ENCODE results near the gene KRTAP1-3. TPM values are rescaled to one million over a fixed set of nuclear protein-coding genes. Genes with fewer than 3 reads are reported as not detected.

Gene KRTAP1-3
- total and polyA plus RNA-seq, 2 donors (not counting 1 experiment from before 2014, with no cell fraction given) = not detected

DNA sequence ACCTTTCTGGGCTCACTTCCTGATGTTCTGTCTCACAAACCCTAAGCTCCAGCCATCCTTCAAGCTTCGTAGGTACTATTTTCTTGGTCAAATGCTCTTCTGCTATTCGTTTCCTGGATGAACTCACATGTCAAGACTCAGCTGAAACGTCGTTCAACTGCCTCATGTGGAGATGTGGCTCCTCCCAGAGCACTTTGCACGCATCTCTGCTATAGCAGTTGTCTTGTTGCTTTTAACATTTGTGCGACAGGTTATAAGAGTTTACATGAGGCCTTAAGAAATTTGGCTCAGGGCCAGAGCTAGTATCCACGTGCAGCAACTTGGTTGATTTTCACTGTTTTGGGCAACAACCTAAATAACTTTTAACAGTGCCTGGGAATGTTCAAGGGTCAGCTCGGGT lies 47.8 kb downstream of the KRTAP1-3 start:
- ChIA-PET POLR2A (no interaction called here), CTCF (no interaction called here)
- TF ChIP-seq, protein P1, sequence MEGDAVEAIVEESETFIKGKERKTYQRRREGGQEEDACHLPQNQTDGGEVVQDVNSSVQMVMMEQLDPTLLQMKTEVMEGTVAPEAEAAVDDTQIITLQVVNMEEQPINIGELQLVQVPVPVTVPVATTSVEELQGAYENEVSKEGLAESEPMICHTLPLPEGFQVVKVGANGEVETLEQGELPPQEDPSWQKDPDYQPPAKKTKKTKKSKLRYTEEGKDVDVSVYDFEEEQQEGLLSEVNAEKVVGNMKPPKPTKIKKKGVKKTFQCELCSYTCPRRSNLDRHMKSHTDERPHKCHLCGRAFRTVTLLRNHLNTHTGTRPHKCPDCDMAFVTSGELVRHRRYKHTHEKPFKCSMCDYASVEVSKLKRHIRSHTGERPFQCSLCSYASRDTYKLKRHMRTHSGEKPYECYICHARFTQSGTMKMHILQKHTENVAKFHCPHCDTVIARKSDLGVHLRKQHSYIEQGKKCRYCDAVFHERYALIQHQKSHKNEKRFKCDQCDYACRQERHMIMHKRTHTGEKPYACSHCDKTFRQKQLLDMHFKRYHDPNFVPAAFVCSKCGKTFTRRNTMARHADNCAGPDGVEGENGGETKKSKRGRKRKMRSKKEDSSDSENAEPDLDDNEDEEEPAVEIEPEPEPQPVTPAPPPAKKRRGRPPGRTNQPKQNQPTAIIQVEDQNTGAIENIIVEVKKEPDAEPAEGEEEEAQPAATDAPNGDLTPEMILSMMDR (IDR thresholded peaks at IDR 0.05) = no peak
- no peak for TF ChIP-seq EZH2 (IDR thresholded peaks at IDR 0.05; ENCODE audit: borderline replicate concordance, insufficient read depth, low read depth, low read length, poor library complexity, severe bottlenecking)
- DNase-seq (no peak), ATAC-seq (ENCODE audit: low read depth) (no peak)
- Mint-ChIP-seq H3K4me1 (no peaks in the 10 kb centered on the region), H3K4me3 (no peak overlapping the region), H3K27me3 (peaks cover 45% of the 10 kb centered on the region), H3K27ac (no peak overlapping the region), H3K9me3 (ENCODE audit: insufficient read depth) (no peaks in the 10 kb centered on the region)
- Histone ChIP-seq H3K27me3 (replicated peaks in 1 of 4; ENCODE audit: control extremely low read depth in 1 of 4, control insufficient read depth in 3 of 4, insufficient read depth in 4 of 4, low read length in 3 of 4) (peaks cover 0 to 14% (median 6%) of the 10 kb centered on the region in 4 experiments), H3K27ac (ENCODE audit: low read length in 2 of 2) (no peak overlapping the region), H3K9ac (ENCODE audit: low read length) (no peak overlapping the region), H4K20me1 (ENCODE audit: control insufficient read depth, insufficient read depth, low read length, poor library complexity, severe bottlenecking) (no peaks in the 10 kb centered on the region), H3K4me2 (replicated peaks; ENCODE audit: low read depth, low read length, poor library complexity, severe bottlenecking) (no peak overlapping the region), H3K9me3 (ENCODE audit: control extremely low read depth in 1 of 3, control insufficient read depth in 2 of 3, insufficient read depth in 1 of 3, low read length in 2 of 3) (peaks cover 0 to 3% (median 0%) of the 10 kb centered on the region in 3 donors), H3K4me3 (ENCODE audit: control extremely low read depth in 1 of 5, extremely low read depth in 1 of 5, insufficient read depth in 1 of 5, low read depth in 2 of 5, low read length in 4 of 5) (no peak overlapping the region), H3K36me3 (replicated peaks in 1 of 2; ENCODE audit: control extremely low read depth in 1 of 2, control insufficient read depth in 1 of 2, extremely low read depth in 1 of 2, insufficient read depth in 2 of 2, low read length in 1 of 2) (no peaks in the 10 kb centered on the region), H3K4me1 (ENCODE audit: control insufficient read depth in 2 of 2, insufficient read depth in 2 of 2, low read length in 2 of 2) (no peaks in the 10 kb centered on the region), H3K79me2 (ENCODE audit: control insufficient read depth, insufficient read depth, low read length) (no peaks in the 10 kb centered on the region), H2AFZ (ENCODE audit: insufficient read depth, low read depth, low read length, poor library complexity, severe bottlenecking) (no peak overlapping the region)
- WGBS (ENCODE audit: insufficient coverage) = 86% methylated on average over 7 of the region's 8 CpGs
- intact Hi-C loops (cut with micrococcal nuclease) = no loop called here

GRCh38 chr17:40984226-40984625 lies 50.4 kb downstream of the KRTAP1-3 start, which contains the start of gene KRT40:
KRT40 (minus strand) TSS chr17:40984326; CDS start chr17:40984273, 53 bp downstream.
- Histone ChIP-seq H3K79me2 (ENCODE audit: control insufficient read depth, insufficient read depth, low read length) (no peaks in the 10 kb centered on the region), H3K27me3 (replicated peaks in 1 of 4; ENCODE audit: control extremely low read depth in 1 of 4, control insufficient read depth in 3 of 4, insufficient read depth in 4 of 4, low read length in 3 of 4) (peaks cover 0 to 16% (median 6%) of the 10 kb centered on the region in 4 experiments), H3K36me3 (replicated peaks in 1 of 2; ENCODE audit: control extremely low read depth in 1 of 2, control insufficient read depth in 1 of 2, extremely low read depth in 1 of 2, insufficient read depth in 2 of 2, low read length in 1 of 2) (no peaks in the 10 kb centered on the region), H3K9ac (ENCODE audit: low read length) (no peak within 1 kb of the TSS), H3K4me3 (ENCODE audit: control extremely low read depth in 1 of 5, extremely low read depth in 1 of 5, insufficient read depth in 1 of 5, low read depth in 2 of 5, low read length in 4 of 5) (no peak within 1 kb of the TSS), H2AFZ (ENCODE audit: insufficient read depth, low read depth, low read length, poor library complexity, severe bottlenecking) (no peak within 1 kb of the TSS), H3K4me1 (ENCODE audit: control insufficient read depth in 2 of 2, insufficient read depth in 2 of 2, low read length in 2 of 2) (no peaks in the 10 kb centered on the region), H4K20me1 (ENCODE audit: control insufficient read depth, insufficient read depth, low read length, poor library complexity, severe bottlenecking) (no peaks in the 10 kb centered on the region), H3K27ac (ENCODE audit: low read length in 2 of 2) (no peak within 1 kb of the TSS), H3K9me3 (ENCODE audit: control extremely low read depth in 1 of 3, control insufficient read depth in 2 of 3, insufficient read depth in 1 of 3, low read length in 2 of 3) (peaks cover 0 to 3% (median 0%) of the 10 kb centered on the region in 3 donors), H3K4me2 (replicated peaks; ENCODE audit: low read depth, low read length, poor library complexity, severe bottlenecking) (no peak within 1 kb of the TSS)
- ChIA-PET POLR2A (no interaction called here), CTCF (no interaction called here)
- Mint-ChIP-seq H3K4me1 (no peaks in the 10 kb centered on the region), H3K4me3 (no peak within 1 kb of the TSS), H3K9me3 (ENCODE audit: insufficient read depth) (no peaks in the 10 kb centered on the region), H3K27ac (no peak within 1 kb of the TSS), H3K27me3 (peaks cover 41% of the 10 kb centered on the region)
- DNase-seq (no peak), ATAC-seq (ENCODE audit: low read depth) (no peak)
- intact Hi-C loops (cut with micrococcal nuclease) = no loop called here
- WGBS (ENCODE audit: insufficient coverage) = no CpG with 5 or more reads among the region's 3 CpGs
- no peak for TF ChIP-seq EZH2 (IDR thresholded peaks at IDR 0.05; ENCODE audit: borderline replicate concordance, insufficient read depth, low read depth, low read length, poor library complexity, severe bottlenecking)
- TF ChIP-seq, protein P1 (IDR thresholded peaks at IDR 0.05) = no peak

Small RNA genes within 50 kb of the gene (small RNA-seq; reads per million reads assigned to genes)
- not detected for gene KRTAP3-4P (ENCODE audit: insufficient read length, low read depth, low replicate concordance)

Other genes starting within 250 kb of the KRTAP1-3 start
Only the 30 nearest of the 37 such genes appear.
- not detected in 2 replicates for gene KRT12, start 167.7 kb downstream of the KRTAP1-3 start, total RNA-seq
- gene KRT12, start 167.7 kb downstream of the KRTAP1-3 start, polyA plus RNA-seq = not detected in 2 replicates
- gene KRT20, start 149.6 kb downstream of the KRTAP1-3 start, total RNA-seq = not detected in 2 replicates
- gene KRT20, start 149.6 kb downstream of the KRTAP1-3 start, polyA plus RNA-seq = not detected in 2 replicates
- not detected in 2 replicates for gene KRT23, start 97.2 kb downstream of the KRTAP1-3 start, total RNA-seq
- gene KRT23, start 97.2 kb downstream of the KRTAP1-3 start, polyA plus RNA-seq = 0.06 TPM in 1 of 2 replicates, not detected in the other
- gene KRT39, start 67.9 kb downstream of the KRTAP1-3 start, total RNA-seq = not detected in 2 replicates
- gene KRT39, start 67.9 kb downstream of the KRTAP1-3 start, polyA plus RNA-seq = not detected in 2 replicates
- gene KRT40, start 50.5 kb downstream of the KRTAP1-3 start, total RNA-seq = not detected in 2 replicates
- gene KRT40, start 50.5 kb downstream of the KRTAP1-3 start, polyA plus RNA-seq = not detected in 2 replicates
- gene KRTAP3-3, start 40.7 kb downstream of the KRTAP1-3 start, total RNA-seq = not detected in 2 replicates
- gene KRTAP3-3, start 40.7 kb downstream of the KRTAP1-3 start, polyA plus RNA-seq = not detected in 2 replicates
- gene KRTAP3-2, start 35.0 kb downstream of the KRTAP1-3 start, total RNA-seq = not detected in 2 replicates
- gene KRTAP3-2, start 35.0 kb downstream of the KRTAP1-3 start, polyA plus RNA-seq = not detected in 2 replicates
- not detected in 2 replicates for gene KRTAP3-1, start 25.7 kb downstream of the KRTAP1-3 start, total RNA-seq
- not detected in 2 replicates for gene KRTAP3-1, start 25.7 kb downstream of the KRTAP1-3 start, polyA plus RNA-seq
- gene KRTAP1-5, start 7.7 kb downstream of the KRTAP1-3 start, total RNA-seq = not detected in 2 replicates
- not detected in 2 replicates for gene KRTAP1-5, start 7.7 kb downstream of the KRTAP1-3 start, polyA plus RNA-seq
- not detected in 2 replicates for gene KRTAP1-4, start 4.7 kb downstream of the KRTAP1-3 start, total RNA-seq
- not detected in 2 replicates for gene KRTAP1-4, start 4.7 kb downstream of the KRTAP1-3 start, polyA plus RNA-seq
- not detected in 2 replicates for gene KRTAP1-1, start 6.6 kb upstream of the KRTAP1-3 start, total RNA-seq
- gene KRTAP1-1, start 6.6 kb upstream of the KRTAP1-3 start, polyA plus RNA-seq = not detected in 2 replicates
- gene KRTAP2-1, start 12.4 kb upstream of the KRTAP1-3 start, total RNA-seq = not detected in 2 replicates
- gene KRTAP2-1, start 12.4 kb upstream of the KRTAP1-3 start, polyA plus RNA-seq = not detected in 2 replicates
- gene KRTAP2-2, start 20.4 kb upstream of the KRTAP1-3 start, total RNA-seq = not detected in 2 replicates
- gene KRTAP2-2, start 20.4 kb upstream of the KRTAP1-3 start, polyA plus RNA-seq = not detected in 2 replicates
- gene KRTAP2-3, start 25.2 kb upstream of the KRTAP1-3 start, total RNA-seq = not detected in 2 replicates
- gene KRTAP2-3, start 25.2 kb upstream of the KRTAP1-3 start, polyA plus RNA-seq = not detected in 2 replicates
- gene KRTAP2-4, start 31.0 kb upstream of the KRTAP1-3 start, total RNA-seq = not detected in 2 replicates
- not detected in 2 replicates for gene KRTAP2-4, start 31.0 kb upstream of the KRTAP1-3 start, polyA plus RNA-seq
- not detected in 2 replicates for gene KRTAP4-7, start 49.3 kb upstream of the KRTAP1-3 start, total RNA-seq
- not detected in 2 replicates for gene KRTAP4-7, start 49.3 kb upstream of the KRTAP1-3 start, polyA plus RNA-seq
- not detected in 2 replicates for gene KRTAP4-8, start 63.3 kb upstream of the KRTAP1-3 start, total RNA-seq
- not detected in 2 replicates for gene KRTAP4-8, start 63.3 kb upstream of the KRTAP1-3 start, polyA plus RNA-seq
- not detected in 2 replicates for gene KRTAP4-16, start 67.3 kb upstream of the KRTAP1-3 start, total RNA-seq
- not detected in 2 replicates for gene KRTAP4-16, start 67.3 kb upstream of the KRTAP1-3 start, polyA plus RNA-seq
- gene KRTAP4-9, start 70.5 kb upstream of the KRTAP1-3 start, total RNA-seq = not detected in 2 replicates
- gene KRTAP4-9, start 70.5 kb upstream of the KRTAP1-3 start, polyA plus RNA-seq = not detected in 2 replicates
- gene KRTAP4-11, start 83.5 kb upstream of the KRTAP1-3 start, total RNA-seq = not detected in 2 replicates
- not detected in 2 replicates for gene KRTAP4-11, start 83.5 kb upstream of the KRTAP1-3 start, polyA plus RNA-seq
- not detected in 2 replicates for gene KRTAP4-12, start 89.3 kb upstream of the KRTAP1-3 start, total RNA-seq
- gene KRTAP4-12, start 89.3 kb upstream of the KRTAP1-3 start, polyA plus RNA-seq = 0.12 TPM in 1 of 2 replicates, not detected in the other
- not detected in 2 replicates for gene KRTAP4-6, start 105.7 kb upstream of the KRTAP1-3 start, total RNA-seq
- gene KRTAP4-6, start 105.7 kb upstream of the KRTAP1-3 start, polyA plus RNA-seq = not detected in 2 replicates
- not detected in 2 replicates for gene KRTAP4-5, start 115.0 kb upstream of the KRTAP1-3 start, total RNA-seq
- not detected in 2 replicates for gene KRTAP4-5, start 115.0 kb upstream of the KRTAP1-3 start, polyA plus RNA-seq
- gene KRTAP4-4, start 125.9 kb upstream of the KRTAP1-3 start, total RNA-seq = not detected in 2 replicates
- gene KRTAP4-4, start 125.9 kb upstream of the KRTAP1-3 start, polyA plus RNA-seq = not detected in 2 replicates
- not detected in 2 replicates for gene KRTAP4-3, start 133.3 kb upstream of the KRTAP1-3 start, total RNA-seq
- gene KRTAP4-3, start 133.3 kb upstream of the KRTAP1-3 start, polyA plus RNA-seq = not detected in 2 replicates
- not detected in 2 replicates for gene KRTAP4-2, start 143.3 kb upstream of the KRTAP1-3 start, total RNA-seq
- gene KRTAP4-2, start 143.3 kb upstream of the KRTAP1-3 start, polyA plus RNA-seq = not detected in 2 replicates
- not detected in 2 replicates for gene KRTAP4-1, start 150.0 kb upstream of the KRTAP1-3 start, total RNA-seq
- gene KRTAP4-1, start 150.0 kb upstream of the KRTAP1-3 start, polyA plus RNA-seq = not detected in 2 replicates
- gene KRTAP9-1, start 155.0 kb upstream of the KRTAP1-3 start, total RNA-seq = not detected in 2 replicates
- gene KRTAP9-1, start 155.0 kb upstream of the KRTAP1-3 start, polyA plus RNA-seq = not detected in 2 replicates
- not detected in 2 replicates for gene KRTAP9-2, start 191.8 kb upstream of the KRTAP1-3 start, total RNA-seq
- not detected in 2 replicates for gene KRTAP9-2, start 191.8 kb upstream of the KRTAP1-3 start, polyA plus RNA-seq
- gene KRTAP9-3, start 197.6 kb upstream of the KRTAP1-3 start, total RNA-seq = not detected in 2 replicates
- gene KRTAP9-3, start 197.6 kb upstream of the KRTAP1-3 start, polyA plus RNA-seq = not detected in 2 replicates